A673 (cell line): Measurements from ENCODE around the gene AKAP12. TPM values are rescaled to one million over a fixed set of nuclear protein-coding genes. Genes with fewer than 3 reads are reported as not detected.
"Not testable (repeated sequence)": the region's sequence is repeated elsewhere in the genome, so short reads cannot be mapped to it uniquely, and the experiment has no call there.

Experiments used
- BruUV-seq: library from RNA; stranded (reverse); fragments of 400-500 nt; replicated peaks from 2 replicates; lab custom pipeline; 2021; lab: Mats Ljungman, UMichigan
- CTCF ChIA-PET: fragments of 300-600 bp; sonication (Branson Sonifier 250); formaldehyde crosslinking; loops from one replicate; lab custom pipeline; 2022; ENCODE audit warnings: antibody characterized with exemption; lab: Charles Lee
- POLR2A ChIA-PET: fragments of 300-600 bp; sonication (Branson Sonifier 250); formaldehyde crosslinking; loops from one replicate; lab custom pipeline; 2022; ENCODE audit warnings: antibody characterized with exemption; ENCODE audit not compliant: low non-redundant PET; lab: Charles Lee
- DNase-seq: peaks from one replicate; pipeline ENCODE4 v3.0.0-alpha.2; 2015; ENCODE audit warnings: low spot score
- H3K27ac ChIP-seq: fragments of 200-600 bp; sonication (generic); 2 replicates; pipeline ENCODE4 v1.5.1; 2016; ENCODE audit warnings: mixed run types, low read depth, mild to moderate bottlenecking, mixed read lengths, antibody characterized with exemption, low read length; ENCODE audit not compliant: poor library complexity, severe bottlenecking
- H3K27me3 ChIP-seq: fragments of 200-600 bp; sonication (generic); replicated peaks from 2 replicates; pipeline ENCODE4 v1.6.1; 2017; ENCODE audit warnings: mixed run types, low read depth, mild to moderate bottlenecking, mixed read lengths, antibody characterized with exemption, low read length; ENCODE audit not compliant: insufficient read depth, poor library complexity
- H3K36me3 ChIP-seq: fragments of 200-600 bp; sonication (generic); 2 replicates; pipeline ENCODE4 v1.6.1; 2016; ENCODE audit warnings: mixed run types, mild to moderate bottlenecking, mixed read lengths, antibody characterized with exemption, low read length; ENCODE audit not compliant: insufficient read depth, poor library complexity, severe bottlenecking
- H3K4me1 ChIP-seq: fragments of 200-600 bp; sonication (generic); 2 replicates; pipeline ENCODE4 v1.6.1; 2017; ENCODE audit warnings: mixed run types, mild to moderate bottlenecking, mixed read lengths, antibody characterized with exemption, low read length; ENCODE audit not compliant: insufficient read depth, poor library complexity, severe bottlenecking
- H3K4me3 ChIP-seq: fragments of 200-600 bp; sonication (generic); 2 replicates; pipeline ENCODE4 v1.5.1; 2016; ENCODE audit warnings: low read depth, mixed run types, mild to moderate bottlenecking, mixed read lengths, low read length; ENCODE audit not compliant: poor library complexity, severe bottlenecking
- H3K9me3 ChIP-seq: fragments of 200-600 bp; sonication (generic); 2 replicates; pipeline ENCODE4 v1.6.1; 2016; ENCODE audit warnings: mixed run types, low read depth, mild to moderate bottlenecking, mixed read lengths, antibody characterized with exemption, low read length; ENCODE audit not compliant: poor library complexity, severe bottlenecking
- CTCF ChIP-seq: fragments of 300-800, 200-600 bp; sonication (generic); conservative IDR thresholded peaks from 2 replicates; pipeline ENCODE4 v1.5.1; 2017; ENCODE audit warnings: low read depth, mild to moderate bottlenecking, antibody characterized with exemption, low read length, moderate library complexity, mixed read lengths
- EZH2 ChIP-seq: fragments of 200-600 bp; sonication (generic); IDR thresholded peaks from 2 replicates; pipeline ENCODE4 v1.6.1; 2017; ENCODE audit warnings: borderline replicate concordance, low read depth, mild to moderate bottlenecking, mixed read lengths, antibody characterized with exemption, low read length; ENCODE audit not compliant: poor library complexity, severe bottlenecking
- intact Hi-C: fragments of 100-400 bp; cut with micrococcal nuclease; formaldehyde crosslinking; loops from one replicate; pipeline ENCODE4 v1.10.0; 2022; ENCODE audit not compliant: unreplicated experiment
- total RNA-seq: library from RNA; stranded (reverse); gene quantifications from 2 replicates; pipeline ENCODE4 v1.2.3, GENCODE V29; 2021

Gene AKAP12
- total RNA-seq, 1 experiment from 2014 or later: 37.3 TPM

- intact Hi-C loops: no loop called here
- TF ChIP-seq CTCF (no peak), EZH2 (no peak)
- Histone ChIP-seq H3K36me3 (no peaks in the 10 kb centered on the region), H3K27me3 (no peaks in the 10 kb centered on the region), H3K9me3 (no peaks in the 10 kb centered on the region), H3K27ac (no peak overlapping the region), H3K4me1 (peaks cover 24% of the 10 kb centered on the region), H3K4me3 (no peak overlapping the region)
- CTCF ChIA-PET: no interaction called here
- DNase-seq: no peak
- BruUV-seq: no TSS peak
- POLR2A ChIA-PET: no interaction called here
These were observed 142.0 kb downstream of the AKAP12 start for GRCh38 chr6:151381722-151382121.

- CTCF ChIA-PET, H3K36me3 ChIP-seq, BruUV-seq, H3K4me3 ChIP-seq, H3K9me3 ChIP-seq, H3K27ac ChIP-seq, POLR2A ChIA-PET, intact Hi-C loops, H3K27me3 ChIP-seq, DNase-seq: not testable (repeated sequence)
- peaks cover 24% of the 10 kb centered on the region for H3K4me1 ChIP-seq
These were observed 142.9 kb downstream of the AKAP12 start for GRCh38 chr6:151382631-151383030.

GRCh38 chr6:151384151-151384550 is 144.4 kb downstream of the AKAP12 start:
- TF ChIP-seq CTCF (no peak), EZH2 (no peak)
- POLR2A ChIA-PET: no interaction called here
- no peak overlapping the region for H3K27ac ChIP-seq
- no peaks in the 10 kb centered on the region for H3K9me3 ChIP-seq
- no peak for DNase-seq
- intact Hi-C loops: no loop called here
- H3K36me3 ChIP-seq: no peaks in the 10 kb centered on the region
- CTCF ChIA-PET: no interaction called here
- BruUV-seq: no TSS peak
- no peak overlapping the region for H3K4me3 ChIP-seq
- peaks cover 30% of the 10 kb centered on the region for H3K4me1 ChIP-seq
- no peaks in the 10 kb centered on the region for H3K27me3 ChIP-seq

GRCh38 chr6:151385177-151385576 is 145.4 kb downstream of the AKAP12 start:
- BruUV-seq: no TSS peak
- no peaks in the 10 kb centered on the region for H3K27me3 ChIP-seq
- intact Hi-C loops: no loop called here
- H3K4me3 ChIP-seq: no peak overlapping the region
- H3K9me3 ChIP-seq: no peaks in the 10 kb centered on the region
- ChIA-PET CTCF (no interaction called here), POLR2A (no interaction called here)
- H3K36me3 ChIP-seq: no peaks in the 10 kb centered on the region
- H3K27ac ChIP-seq: peak overlapping the region; percentile 4
- TF ChIP-seq EZH2: no peak
- TF ChIP-seq CTCF: no peak
- H3K4me1 ChIP-seq: peaks cover 31% of the 10 kb centered on the region
- no peak for DNase-seq
